Measurements from ENCODE around the gene FUT4. TPM values are rescaled to one million over a fixed set of nuclear protein-coding genes. Genes with fewer than 3 reads are reported as not detected.
"Not testable (repeated sequence)": the region's sequence is repeated elsewhere in the genome, so short reads cannot be mapped to it uniquely, and the experiment has no call there.

FUT4 gene
- total and polyA plus RNA-seq, 7 donors, result 0.37 to 2.2 (median 1.2) TPM

DNA sequence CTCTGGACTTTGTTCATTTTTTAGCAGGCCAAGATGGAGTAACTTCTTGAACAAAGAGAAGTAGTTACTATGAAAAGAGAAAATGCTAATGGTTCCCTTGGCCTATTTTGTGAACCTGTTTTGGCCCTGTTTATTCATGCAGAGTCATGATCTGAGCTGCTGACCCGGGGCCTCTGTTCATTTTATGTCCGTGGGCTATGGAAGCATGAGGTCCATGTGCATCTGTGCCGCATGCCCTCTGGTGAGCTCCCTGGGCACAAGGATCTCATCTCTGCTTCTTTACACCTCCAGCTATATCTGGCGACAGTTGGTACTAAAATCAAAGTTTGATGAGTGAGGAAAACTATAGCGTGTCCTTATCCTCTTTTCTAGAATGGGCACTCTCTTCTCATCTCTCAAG is 24.5 kb downstream of the FUT4 start:
- intact Hi-C loops (cut with DNase I), result no loop called here
- ATAC-seq (no peak), DNase-seq (no peak)
- Histone ChIP-seq H3K27me3 (ENCODE audit: insufficient read depth in 3 of 3, low read length in 2 of 3) (no peaks in the 10 kb centered on the region), H3K4me3 (no peak overlapping the region), H3K27ac (no peak overlapping the region), H3K4me1 (no peaks in the 10 kb centered on the region), H3K36me3 (ENCODE audit: insufficient read depth in 1 of 2, low read depth in 1 of 2) (no peaks in the 10 kb centered on the region), H3K9me3 (no peaks in the 10 kb centered on the region)
- 93 to 95% (median 93%) methylated on average over 5 of the region's 5 CpGs for WGBS, 3 donors
- TF ChIP-seq, protein P1, sequence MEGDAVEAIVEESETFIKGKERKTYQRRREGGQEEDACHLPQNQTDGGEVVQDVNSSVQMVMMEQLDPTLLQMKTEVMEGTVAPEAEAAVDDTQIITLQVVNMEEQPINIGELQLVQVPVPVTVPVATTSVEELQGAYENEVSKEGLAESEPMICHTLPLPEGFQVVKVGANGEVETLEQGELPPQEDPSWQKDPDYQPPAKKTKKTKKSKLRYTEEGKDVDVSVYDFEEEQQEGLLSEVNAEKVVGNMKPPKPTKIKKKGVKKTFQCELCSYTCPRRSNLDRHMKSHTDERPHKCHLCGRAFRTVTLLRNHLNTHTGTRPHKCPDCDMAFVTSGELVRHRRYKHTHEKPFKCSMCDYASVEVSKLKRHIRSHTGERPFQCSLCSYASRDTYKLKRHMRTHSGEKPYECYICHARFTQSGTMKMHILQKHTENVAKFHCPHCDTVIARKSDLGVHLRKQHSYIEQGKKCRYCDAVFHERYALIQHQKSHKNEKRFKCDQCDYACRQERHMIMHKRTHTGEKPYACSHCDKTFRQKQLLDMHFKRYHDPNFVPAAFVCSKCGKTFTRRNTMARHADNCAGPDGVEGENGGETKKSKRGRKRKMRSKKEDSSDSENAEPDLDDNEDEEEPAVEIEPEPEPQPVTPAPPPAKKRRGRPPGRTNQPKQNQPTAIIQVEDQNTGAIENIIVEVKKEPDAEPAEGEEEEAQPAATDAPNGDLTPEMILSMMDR (IDR thresholded peaks at IDR 0.05), result no peak

DNA sequence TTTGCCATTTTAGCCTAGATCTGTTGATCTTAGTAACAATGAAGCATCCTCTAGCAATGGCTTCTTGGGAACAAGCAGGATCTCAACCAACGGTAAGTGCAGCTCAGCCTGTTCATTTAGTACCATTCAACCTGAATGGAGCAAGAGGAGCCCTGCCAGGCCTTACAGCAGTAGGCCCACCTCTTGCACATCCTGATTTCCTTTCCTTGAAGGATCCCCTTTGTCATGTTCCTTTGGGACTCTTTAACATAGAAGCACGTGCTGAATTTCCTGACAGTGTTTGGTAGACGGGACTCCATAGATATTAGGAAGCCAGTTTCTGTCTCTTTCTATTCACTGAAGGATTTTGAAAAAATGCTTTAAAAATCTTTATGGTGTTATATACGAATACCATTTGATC is 25.0 kb downstream of the FUT4 start:
- TF ChIP-seq, protein P1 (IDR thresholded peaks at IDR 0.05), result no peak
- Histone ChIP-seq H3K9me3 (no peaks in the 10 kb centered on the region), H3K27ac (no peak overlapping the region), H3K36me3 (ENCODE audit: insufficient read depth in 1 of 2, low read depth in 1 of 2) (no peaks in the 10 kb centered on the region), H3K27me3 (ENCODE audit: insufficient read depth in 3 of 3, low read length in 2 of 3) (no peaks in the 10 kb centered on the region), H3K4me1 (no peaks in the 10 kb centered on the region), H3K4me3 (no peak overlapping the region)
- no peak for DNase-seq
- intact Hi-C loops (cut with DNase I), result no loop called here
- 80 to 87% (median 82%) methylated on average over 4 of the region's 4 CpGs for WGBS, 3 donors
- no peak for ATAC-seq

DNA sequence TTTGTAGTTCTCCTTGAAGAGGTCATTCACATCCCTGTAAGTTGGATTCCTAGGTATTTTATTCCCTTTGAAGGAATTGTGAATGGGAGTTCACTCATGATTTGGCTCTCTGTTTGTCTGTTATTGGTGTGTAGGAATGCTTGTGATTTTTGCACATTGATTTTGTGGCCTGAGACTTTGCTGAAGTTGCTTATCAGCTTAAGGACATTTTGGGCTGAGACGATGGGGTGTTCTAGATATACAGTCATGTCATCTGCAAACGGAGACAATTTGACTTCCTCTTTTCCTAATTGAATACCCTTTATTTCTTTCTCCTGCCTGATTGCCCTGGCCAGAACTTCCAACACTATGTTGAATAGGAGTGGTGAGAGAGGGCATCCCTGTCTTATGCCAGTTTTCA is 29.3 kb downstream of the FUT4 start:
- H3K4me1 ChIP-seq; H3K36me3 ChIP-seq (ENCODE audit: insufficient read depth in 1 of 2, low read depth in 1 of 2); intact Hi-C loops (cut with DNase I); H3K27ac ChIP-seq; H3K27me3 ChIP-seq (ENCODE audit: insufficient read depth in 3 of 3, low read length in 2 of 3); H3K4me3 ChIP-seq; DNase-seq; ATAC-seq; H3K9me3 ChIP-seq: not testable (repeated sequence)
- 45 to 90% (median 86%) methylated on average over 2 of the region's 2 CpGs for WGBS, 3 donors

DNA sequence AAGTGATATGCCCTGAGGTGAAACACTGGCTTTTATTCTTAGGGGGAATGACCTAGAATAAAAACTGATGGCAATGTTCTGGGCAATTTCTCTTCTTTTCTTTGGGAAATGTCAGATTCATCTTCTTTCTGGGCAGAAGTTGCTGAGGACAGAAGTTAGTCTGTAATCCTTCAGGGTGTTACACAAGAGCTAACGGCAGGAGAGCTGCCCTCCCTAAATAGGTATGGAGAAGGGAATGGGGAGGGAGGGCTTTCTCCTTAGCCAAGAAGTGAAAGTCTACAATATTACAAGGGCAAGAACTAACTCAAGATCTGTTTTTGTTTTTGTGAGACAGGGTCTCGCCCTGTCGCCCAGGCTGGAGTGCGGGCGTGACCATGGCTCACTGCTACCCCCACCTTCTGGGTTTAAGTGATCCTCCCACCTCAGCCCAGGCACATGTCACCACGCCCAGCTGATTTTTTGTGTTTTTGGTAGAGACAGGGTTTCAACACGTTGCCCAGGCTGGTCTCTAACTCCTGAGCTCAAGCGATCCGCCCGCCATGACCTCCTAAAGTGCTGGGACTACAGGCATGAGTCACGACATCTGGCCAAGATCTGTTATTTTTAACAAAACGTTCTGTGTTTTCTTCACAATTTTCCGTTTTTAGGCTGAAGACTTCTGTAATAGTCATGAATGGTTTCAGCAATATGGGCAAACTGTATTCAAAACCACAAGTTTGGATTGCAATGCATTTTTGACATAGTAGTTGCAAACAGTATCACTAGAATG is 30.7 kb downstream of the FUT4 start:
- Histone ChIP-seq H3K27ac (no peak overlapping the region), H3K4me3 (no peak overlapping the region), H3K36me3 (ENCODE audit: insufficient read depth in 1 of 2, low read depth in 1 of 2) (no peaks in the 10 kb centered on the region), H3K4me1 (no peaks in the 10 kb centered on the region), H3K9me3 (no peaks in the 10 kb centered on the region), H3K27me3 (ENCODE audit: insufficient read depth in 3 of 3, low read length in 2 of 3) (no peaks in the 10 kb centered on the region)
- ATAC-seq (no peak), DNase-seq (peak in 1 of 2 donors; percentile 16)
- intact Hi-C loops (cut with DNase I), result no loop called here
- TF ChIP-seq, protein P1 (IDR thresholded peaks at IDR 0.05), result no peak
- WGBS, 3 donors, result 79 to 86% (median 82%) methylated on average over 13 of the region's 13 CpGs

DNA sequence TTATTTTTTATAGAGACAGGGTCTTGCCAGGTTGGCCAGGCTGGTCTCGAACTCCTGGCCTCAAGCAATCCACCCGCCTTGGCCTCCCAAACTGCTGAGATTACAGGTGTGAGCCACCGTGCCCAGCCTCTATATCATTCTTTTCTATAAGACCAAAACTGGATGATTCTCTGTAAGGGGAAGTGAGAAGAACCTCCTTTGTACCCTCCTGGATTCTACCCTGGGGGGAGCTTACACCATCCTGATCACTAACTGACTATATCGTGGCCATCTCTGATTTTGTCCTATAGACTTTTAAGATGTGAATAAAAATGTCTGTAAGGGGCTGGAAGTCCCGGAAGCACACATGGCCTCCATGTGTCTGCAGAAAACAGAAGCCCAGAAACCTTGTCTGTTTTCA is 32.6 kb downstream of the FUT4 start:
- Histone ChIP-seq H3K27me3 (ENCODE audit: insufficient read depth in 3 of 3, low read length in 2 of 3) (no peaks in the 10 kb centered on the region), H3K4me1 (no peaks in the 10 kb centered on the region), H3K9me3 (no peaks in the 10 kb centered on the region), H3K36me3 (ENCODE audit: insufficient read depth in 1 of 2, low read depth in 1 of 2) (no peaks in the 10 kb centered on the region), H3K27ac (no peak overlapping the region), H3K4me3 (no peak overlapping the region)
- no peak for ATAC-seq
- intact Hi-C loops (cut with DNase I), result no loop called here
- DNase-seq, result no peak
- 88 to 92% (median 91%) methylated on average over 5 of the region's 5 CpGs for WGBS, 3 donors
- TF ChIP-seq, protein P1 (IDR thresholded peaks at IDR 0.05), result no peak

Data from psoas muscle (tissue), 8 donors.